ENCODE results near the gene CHMP2A. TPM values are rescaled to one million over a fixed set of nuclear protein-coding genes. Genes with fewer than 3 reads are reported as not detected.

Gene CHMP2A
- total RNA-seq, 1 experiment from 2014 or later = 109 TPM

DNA sequence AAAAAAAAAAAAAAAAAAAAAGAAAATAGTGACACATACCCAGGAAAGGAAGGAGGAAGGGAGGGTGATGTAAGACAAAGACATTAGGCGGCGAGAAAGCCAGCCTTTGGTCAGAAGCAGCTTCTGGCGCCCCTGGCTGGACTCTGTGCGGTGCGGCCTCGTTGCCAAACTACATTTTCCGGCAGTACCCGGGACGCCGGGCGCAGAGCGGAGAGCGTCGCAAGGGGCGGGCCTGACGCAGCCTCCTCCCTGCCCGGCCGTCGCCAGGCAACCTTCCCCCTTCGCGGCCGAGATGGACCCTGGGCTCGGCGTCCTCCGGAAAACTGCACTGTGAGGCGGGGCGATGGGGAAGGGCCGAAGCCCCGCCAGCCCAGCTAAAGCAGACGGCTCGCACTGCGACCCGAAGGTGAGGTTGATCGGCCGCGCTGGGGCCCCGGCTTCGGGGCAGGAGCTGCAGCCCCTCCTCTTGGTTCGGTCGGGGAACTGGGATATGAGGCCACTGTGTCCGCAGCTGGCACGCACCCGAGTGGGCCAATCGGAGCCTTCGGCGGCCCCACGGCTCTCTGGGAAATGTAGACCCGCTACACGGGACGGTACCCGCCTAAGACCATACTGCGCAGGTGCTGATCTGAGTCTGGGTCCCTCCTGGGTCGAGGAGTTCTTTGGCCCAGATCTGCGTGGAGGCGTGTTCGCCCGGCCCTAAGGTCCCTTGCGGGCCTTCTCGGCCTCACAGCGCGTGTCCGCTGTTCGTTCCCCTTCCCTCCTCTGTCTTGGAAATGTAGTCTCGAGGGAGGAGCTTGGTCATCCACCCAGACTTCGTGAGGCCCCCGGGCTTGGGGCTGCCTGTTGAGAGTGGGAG is 20.5 kb upstream of the CHMP2A start (continued):
- TF ChIP-seq NR2C2 (CRISPR knock-in tag; IDR thresholded peaks at IDR 0.05) (no peak), ZNF512 (CRISPR knock-in tag; IDR thresholded peaks at IDR 0.05; ENCODE audit: borderline replicate concordance) (no peak), NFE2L1 (CRISPR knock-in tag; IDR thresholded peaks at IDR 0.05) (no peak), CREM (CRISPR knock-in tag; IDR thresholded peaks at IDR 0.05) (peak; percentile 76; the same call in 1 of the 2 replicates), CBFB (CRISPR knock-in tag; IDR thresholded peaks at IDR 0.05; ENCODE audit: low read depth) (no peak), GABPB1 (CRISPR knock-in tag; IDR thresholded peaks at IDR 0.05) (peak; percentile 44; the same call in 1 of the 2 replicates), SP1 (CRISPR knock-in tag; conservative IDR thresholded peaks at IDR 0.05) (peak; percentile 89), FOXP1 (CRISPR knock-in tag; IDR thresholded peaks at IDR 0.05; ENCODE audit: borderline replicate concordance) (no peak)

DNA sequence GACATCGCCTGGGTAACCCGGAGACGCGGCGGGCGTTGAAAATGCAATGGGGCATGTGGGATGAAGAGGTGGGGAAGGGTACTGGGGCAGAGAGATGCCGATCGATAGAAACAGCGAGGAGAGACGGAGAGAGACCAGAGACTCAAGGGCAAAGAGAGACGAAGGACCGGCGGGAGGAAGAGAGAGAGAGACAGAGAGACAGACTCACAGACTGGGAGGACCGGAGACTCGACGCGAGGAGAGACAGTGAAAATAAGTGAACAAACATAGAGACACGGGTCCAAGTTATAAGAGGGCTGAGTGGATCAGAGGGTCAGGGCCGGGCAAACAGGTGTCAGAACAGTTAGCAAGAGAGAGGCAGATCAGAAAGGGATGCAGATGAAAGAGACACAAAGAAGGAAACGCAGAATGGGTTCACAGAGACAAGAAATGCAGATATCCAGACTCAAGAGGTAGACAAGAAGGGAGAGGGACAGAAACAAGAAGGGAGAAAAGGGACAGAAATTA is 18.8 kb upstream of the CHMP2A start:
- Mint-ChIP-seq H3K27me3 (ENCODE audit: low read depth) (no peaks in the 10 kb centered on the region), H3K27ac (peak overlapping the region; percentile 100), H3K36me3 (peaks cover 9% of the 10 kb centered on the region; the same call in 1 of the 2 replicates), H3K4me1 (peaks cover 17% of the 10 kb centered on the region), H3K9me3 (no peaks in the 10 kb centered on the region), H3K4me3 (peak overlapping the region; percentile 99)
- ChIA-PET CTCF (no interaction called here), POLR2A (no interaction called here)
- no peak for ATAC-seq
- no peak for DNase-seq (ENCODE audit: low spot score)
- TF ChIP-seq NFYB (CRISPR knock-in tag; conservative IDR thresholded peaks at IDR 0.05; ENCODE audit: low read depth) (no peak), JUN (CRISPR knock-in tag; IDR thresholded peaks at IDR 0.05) (no peak), PRRX2 (CRISPR knock-in tag; IDR thresholded peaks at IDR 0.05) (no peak), ATF1 (CRISPR knock-in tag; IDR thresholded peaks at IDR 0.05) (no peak), FOXJ3 (CRISPR knock-in tag; IDR thresholded peaks at IDR 0.05; ENCODE audit: borderline replicate concordance) (no peak), PRDM15 (CRISPR knock-in tag; IDR thresholded peaks at IDR 0.05) (no peak)
- TF ChIP-seq, protein P1, sequence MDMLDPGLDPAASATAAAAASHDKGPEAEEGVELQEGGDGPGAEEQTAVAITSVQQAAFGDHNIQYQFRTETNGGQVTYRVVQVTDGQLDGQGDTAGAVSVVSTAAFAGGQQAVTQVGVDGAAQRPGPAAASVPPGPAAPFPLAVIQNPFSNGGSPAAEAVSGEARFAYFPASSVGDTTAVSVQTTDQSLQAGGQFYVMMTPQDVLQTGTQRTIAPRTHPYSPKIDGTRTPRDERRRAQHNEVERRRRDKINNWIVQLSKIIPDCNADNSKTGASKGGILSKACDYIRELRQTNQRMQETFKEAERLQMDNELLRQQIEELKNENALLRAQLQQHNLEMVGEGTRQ (CRISPR knock-in tag; IDR thresholded peaks at IDR 0.05) = no peak
- TF ChIP-seq, protein P2, sequence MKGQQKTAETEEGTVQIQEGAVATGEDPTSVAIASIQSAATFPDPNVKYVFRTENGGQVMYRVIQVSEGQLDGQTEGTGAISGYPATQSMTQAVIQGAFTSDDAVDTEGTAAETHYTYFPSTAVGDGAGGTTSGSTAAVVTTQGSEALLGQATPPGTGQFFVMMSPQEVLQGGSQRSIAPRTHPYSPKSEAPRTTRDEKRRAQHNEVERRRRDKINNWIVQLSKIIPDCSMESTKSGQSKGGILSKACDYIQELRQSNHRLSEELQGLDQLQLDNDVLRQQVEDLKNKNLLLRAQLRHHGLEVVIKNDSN (CRISPR knock-in tag; IDR thresholded peaks at IDR 0.05) = 0 out of 2 replicates have a peak, but pooled peaks have one; percentile 3
